Small intestine (tissue), 7 donors: ENCODE data around the gene PRRT3. TPM values are rescaled to one million over a fixed set of nuclear protein-coding genes. Genes with fewer than 3 reads are reported as not detected.

Source experiments
- DNase-seq, 2 donors: peaks; one replicate each; pipeline versions ENCODE4 v3.0.0 to v3.0.0-alpha.2; 2013
- FAIRE-seq: peaks from 2 replicates; lab custom pipeline; 2012; peaks lifted over from hg19 to GRCh38; lab: Jason Lieb, UNC
- H3K27ac ChIP-seq, 3 donors: one replicate each; pipeline ENCODE4 v1.5.1; 2013; ENCODE audit warnings: low read length in 2 of 3, mild to moderate bottlenecking in 2 of 3, control low read depth in 1 of 3, inconsistent platforms in 1 of 3, low read depth in 1 of 3, moderate library complexity in 1 of 3
- H3K27me3 ChIP-seq, 3 donors: one replicate each; pipeline ENCODE4 v1.6.1; 2013; ENCODE audit warnings: low read length in 3 of 3, inconsistent platforms in 1 of 3; ENCODE audit not compliant: control insufficient read depth in 3 of 3, insufficient read depth in 3 of 3
- H3K36me3 ChIP-seq, 3 donors: one replicate each; pipeline ENCODE4 v1.6.1; 2013; ENCODE audit warnings: low read length in 3 of 3, inconsistent platforms in 1 of 3, low read depth in 1 of 3, mild to moderate bottlenecking in 1 of 3, moderate library complexity in 1 of 3; ENCODE audit not compliant: control insufficient read depth in 3 of 3, insufficient read depth in 2 of 3
- H3K4me1 ChIP-seq, 3 donors: one replicate each; pipeline ENCODE4 v1.6.1; 2013; ENCODE audit warnings: low read length in 2 of 3, inconsistent platforms in 1 of 3, low read depth in 1 of 3, mild to moderate bottlenecking in 1 of 3, moderate library complexity in 1 of 3; ENCODE audit not compliant: control insufficient read depth in 3 of 3, insufficient read depth in 2 of 3
- H3K4me3 ChIP-seq, 3 donors: one replicate each; pipeline ENCODE4 v1.5.1; 2013; ENCODE audit warnings: low read length in 3 of 3, control low read depth in 1 of 3, inconsistent platforms in 1 of 3, low read depth in 1 of 3, mild to moderate bottlenecking in 1 of 3, moderate library complexity in 1 of 3
- H3K9me3 ChIP-seq, 2 donors: one replicate each; pipeline ENCODE4 v1.6.1; 2013; ENCODE audit warnings: low read depth in 1 of 2, low read length in 1 of 2; ENCODE audit not compliant: control insufficient read depth in 2 of 2, insufficient read depth in 1 of 2
- WGBS, 3 donors: extraction: QIAGEN DNeasy Blood & Tissue Kit; methylation state at CpG; one replicate each; pipeline ENCODE4 v1.1.7; 2013; 5-methylcytosine and 5-hydroxymethylcytosine counted together
- polyA plus RNA-seq, 4 donors: library from polyadenylated mRNA; stranded (reverse) in 3 of 4; unstranded in 1 of 4; fragments of 200-250 nt in 3 of 4; fragments of 120-200 nt in 1 of 4; gene quantifications; one replicate each; pipeline versions ENCODE4 v1.2.1 to v1.2.3, GENCODE V29; 2013
- donor health status: healthy with polysubstance abuse.
- donor health status: control.
- donor health status: control.
- donor health status: Bipolar disorder and iron deficiency.
- donor health status: healthy.

PRRT3 gene
- polyA plus RNA-seq, 4 donors: 0.45 to 1.3 (median 0.82) TPM

DNA sequence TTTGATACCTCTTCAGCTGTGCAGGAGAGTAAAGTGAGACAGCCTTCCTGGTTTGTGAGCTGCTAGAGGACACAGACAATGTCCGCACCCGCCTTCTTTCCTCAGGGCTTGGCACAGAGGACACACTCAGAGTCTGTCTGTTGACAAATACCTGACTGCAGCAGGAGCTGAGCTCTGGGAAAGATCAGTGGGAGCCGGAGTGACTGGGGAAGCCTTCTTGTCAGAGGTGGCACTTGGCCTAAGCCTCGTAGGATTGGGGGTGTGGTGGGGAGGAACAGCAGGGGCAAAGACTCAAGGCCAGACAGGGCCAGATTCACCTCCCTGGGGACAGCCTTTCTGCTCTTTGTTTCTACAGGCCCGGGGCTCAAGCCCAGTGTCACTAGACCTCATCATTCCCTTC, 38.6 kb downstream of the PRRT3 start:
- Histone ChIP-seq H3K9me3 (no peaks in the 10 kb centered on the region), H3K4me3 (no peak overlapping the region), H3K4me1 (peaks cover 4 to 35% (median 8%) of the 10 kb centered on the region in 3 donors), H3K27ac (peak overlapping the region in 1 of 3 donors; percentile 11), H3K36me3 (peaks cover 0 to 59% (median 14%) of the 10 kb centered on the region in 3 donors), H3K27me3 (no peaks in the 10 kb centered on the region)
- peak in 1 of 2 donors; percentile 50 for DNase-seq
- whole genome bisulfite sequencing, 3 donors: 33 to 68% (median 45%) methylated on average over 5 of the region's 5 CpGs
- no peak for FAIRE-seq

- H3K4me1 ChIP-seq: peaks cover 4 to 32% (median 9%) of the 10 kb centered on the region in 3 donors
- peaks cover 0 to 61% (median 14%) of the 10 kb centered on the region in 3 donors for H3K36me3 ChIP-seq
- H3K4me3 ChIP-seq: no peak overlapping the region
- 49 to 71% (median 58%) methylated on average over 7 of the region's 7 CpGs for WGBS, 3 donors
- no peaks in the 10 kb centered on the region for H3K9me3 ChIP-seq
- H3K27ac ChIP-seq: no peak overlapping the region
- FAIRE-seq (no peak), DNase-seq (peak in 1 of 2 donors; percentile 63)
- no peaks in the 10 kb centered on the region for H3K27me3 ChIP-seq
Observed at GRCh38 chr3:9912294-9912935, 39.8 kb downstream of the PRRT3 start.

- Histone ChIP-seq H3K4me3 (no peak overlapping the region), H3K9me3 (no peaks in the 10 kb centered on the region), H3K4me1 (peaks cover 4 to 28% (median 9%) of the 10 kb centered on the region in 3 donors), H3K36me3 (peaks cover 0 to 67% (median 14%) of the 10 kb centered on the region in 3 donors), H3K27me3 (no peaks in the 10 kb centered on the region), H3K27ac (no peak overlapping the region)
- 72 to 88% (median 84%) methylated on average over 8 of the region's 8 CpGs for WGBS, 3 donors
- FAIRE-seq: no peak
- no peak for DNase-seq
Observed at GRCh38 chr3:9911863-9912262, 40.3 kb downstream of the PRRT3 start.

DNA sequence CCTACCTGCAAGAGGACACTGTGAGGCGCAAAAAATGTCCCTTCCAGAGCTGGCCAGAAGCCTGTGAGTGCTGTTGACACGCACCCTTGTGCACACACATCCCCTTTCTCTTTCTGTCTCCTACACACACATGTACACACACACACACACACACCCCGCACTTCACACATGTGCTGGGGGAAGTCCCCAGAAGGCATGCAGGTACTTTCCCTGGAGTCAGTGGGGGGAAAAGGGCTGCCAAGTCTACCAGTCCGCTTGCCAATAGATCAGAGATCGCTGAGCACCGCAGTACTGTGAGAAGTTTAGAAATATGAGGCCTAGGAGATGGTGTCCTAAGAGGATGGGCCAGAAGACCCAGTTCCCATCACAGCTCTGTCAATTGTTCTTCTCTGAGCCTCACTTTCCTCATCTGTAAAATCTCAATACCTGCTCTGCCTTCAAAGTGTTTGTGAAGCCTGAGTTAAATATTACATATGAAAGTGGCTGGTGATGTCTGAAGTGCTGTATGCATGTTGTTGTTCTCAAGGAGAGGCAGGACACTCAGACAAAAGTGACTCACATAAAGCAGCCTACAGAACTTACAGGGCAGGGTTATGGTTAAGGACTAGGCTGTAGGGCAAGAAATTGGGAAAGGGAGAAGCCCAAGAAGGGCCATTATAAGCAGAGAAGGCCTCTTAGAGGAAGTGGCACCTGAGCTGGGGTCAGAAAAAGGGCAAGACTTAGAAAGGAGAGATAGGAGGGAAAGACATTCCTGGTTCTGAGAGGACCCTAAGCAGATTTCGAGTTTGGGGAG, 42.8 kb downstream of the PRRT3 start:
- Histone ChIP-seq H3K9me3 (no peaks in the 10 kb centered on the region), H3K27me3 (no peaks in the 10 kb centered on the region), H3K4me1 (peaks cover 0 to 12% (median 11%) of the 10 kb centered on the region in 3 donors), H3K36me3 (peaks cover 0 to 77% (median 14%) of the 10 kb centered on the region in 3 donors), H3K27ac (no peak overlapping the region), H3K4me3 (no peak overlapping the region)
- 63 to 82% (median 70%) methylated on average over 7 of the region's 7 CpGs for WGBS, 3 donors
- no peak for DNase-seq
- FAIRE-seq: no peak

GRCh38 chr3:9908286-9908685, 43.9 kb downstream of the PRRT3 start:
- H3K36me3 ChIP-seq: peaks cover 0 to 69% (median 12%) of the 10 kb centered on the region in 3 donors
- H3K9me3 ChIP-seq: no peaks in the 10 kb centered on the region
- no peaks in the 10 kb centered on the region for H3K27me3 ChIP-seq
- WGBS, 3 donors: 52 to 78% (median 63%) methylated on average over 3 of the region's 3 CpGs
- no peak overlapping the region for H3K4me3 ChIP-seq
- FAIRE-seq: no peak
- DNase-seq: peak in 1 of 2 donors; percentile 63
- no peak overlapping the region for H3K27ac ChIP-seq
- H3K4me1 ChIP-seq: peaks cover 0 to 11% (median 8%) of the 10 kb centered on the region in 3 donors

DNA sequence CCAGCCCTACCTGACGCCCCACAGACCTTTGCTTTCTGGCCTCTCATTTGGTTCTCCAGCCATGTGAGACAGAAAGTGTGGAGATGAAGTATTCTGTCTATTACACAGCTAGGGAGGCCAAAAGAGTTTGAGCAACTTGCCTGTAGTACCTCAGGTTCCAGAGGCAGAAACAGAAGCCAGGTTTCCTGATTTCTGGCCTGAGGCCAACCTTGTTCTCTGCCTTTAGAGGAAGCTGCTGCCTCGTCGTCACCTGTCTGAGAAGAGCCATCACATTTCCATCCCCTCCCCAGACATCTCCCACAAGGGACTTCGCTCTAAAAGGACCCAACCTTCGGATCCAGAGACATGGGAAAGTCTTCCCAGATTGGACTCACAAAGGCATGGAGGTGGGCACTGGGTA, 45.7 kb downstream of the PRRT3 start:
- 66 to 73% (median 67%) methylated on average over 5 of the region's 5 CpGs for WGBS, 3 donors
- Histone ChIP-seq H3K4me3 (no peak overlapping the region), H3K27me3 (no peaks in the 10 kb centered on the region), H3K4me1 (peaks cover 4 to 19% (median 11%) of the 10 kb centered on the region in 3 donors), H3K36me3 (peaks cover 0 to 59% (median 12%) of the 10 kb centered on the region in 3 donors), H3K27ac (no peak overlapping the region), H3K9me3 (no peaks in the 10 kb centered on the region)
- FAIRE-seq (no peak), DNase-seq (no peak)

DNA sequence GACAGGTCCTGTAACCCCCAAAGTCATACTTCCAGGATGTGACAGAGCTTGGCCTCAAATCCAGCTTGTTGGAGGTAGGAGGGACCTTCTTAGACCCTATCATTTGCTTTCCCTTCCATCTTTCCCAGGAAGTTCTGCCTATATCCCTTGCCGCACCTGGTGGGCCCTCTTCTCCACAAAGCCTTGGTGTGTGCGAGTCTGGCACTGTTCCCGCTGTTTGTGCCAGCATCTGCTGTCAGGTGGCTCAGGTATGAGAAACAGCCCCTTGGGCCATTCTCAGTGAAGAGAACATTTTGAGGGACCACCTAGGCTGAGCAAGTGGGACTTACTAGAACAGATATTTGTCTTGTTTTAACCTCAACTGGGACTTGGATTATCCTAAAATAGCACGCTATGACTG, 48.3 kb downstream of the PRRT3 start:
- peak overlapping the region in 1 of 3 donors; percentile 2 for H3K27ac ChIP-seq
- peaks cover 0 to 7% of the 10 kb centered on the region in 2 donors for H3K9me3 ChIP-seq
- 28 to 65% (median 36%) methylated on average over 4 of the region's 4 CpGs for WGBS, 3 donors
- no peak for FAIRE-seq
- no peaks in the 10 kb centered on the region for H3K27me3 ChIP-seq
- H3K4me1 ChIP-seq: peaks cover 4 to 34% (median 13%) of the 10 kb centered on the region in 3 donors
- no peak for DNase-seq
- H3K36me3 ChIP-seq: peaks cover 0 to 38% (median 0%) of the 10 kb centered on the region in 3 donors
- H3K4me3 ChIP-seq: peak overlapping the region in 2 of 3 donors; percentile 70 to 72

GRCh38 chr3:9903238-9903624, 49.0 kb downstream of the PRRT3 start:
- FAIRE-seq (no peak), DNase-seq (peak in 1 of 2 donors; percentile 24)
- Histone ChIP-seq H3K4me1 (peaks cover 4 to 38% (median 12%) of the 10 kb centered on the region in 3 donors), H3K9me3 (peaks cover 0 to 7% of the 10 kb centered on the region in 2 donors), H3K27me3 (no peaks in the 10 kb centered on the region), H3K27ac (peak overlapping the region; percentile 79 to 91 (median 83)), H3K36me3 (peaks cover 0 to 32% (median 0%) of the 10 kb centered on the region in 3 donors), H3K4me3 (peak overlapping the region; percentile 10 to 72 (median 70))
- WGBS, 3 donors: 6 to 22% (median 13%) methylated on average over 4 of the region's 4 CpGs
